8988T (cell line): Measurements from ENCODE around the gene PSENEN.

ENCODE experiments used
- DNase-seq: peaks from one replicate; pipeline ENCODE4 v3.0.0; 2011

The PSENEN gene

GRCh38 chr19:35775298-35776101 is 30.0 kb downstream of the PSENEN start, which contains the start of gene ARHGAP33:
ARHGAP33 (plus strand) TSS chr19:35775564; CDS start chr19:35775659, 95 bp downstream.
- peak; percentile 96 for DNase-seq

- DNase-seq, result no peak
Measured at GRCh38 chr19:35776102-35776788, 30.8 kb downstream of the PSENEN start.

- no peak for DNase-seq
Measured at GRCh38 chr19:35777086-35777841, 31.8 kb downstream of the PSENEN start.

- DNase-seq, result no peak
Measured at GRCh38 chr19:35777961-35778360, 32.5 kb downstream of the PSENEN start.

GRCh38 chr19:35779033-35779432 is 33.6 kb downstream of the PSENEN start:
- DNase-seq, result no peak

- DNase-seq, result no peak
Measured at GRCh38 chr19:35780058-35780457, 34.6 kb downstream of the PSENEN start.

GRCh38 chr19:35780717-35781116 is 35.3 kb downstream of the PSENEN start:
- no peak for DNase-seq

- no peak for DNase-seq
Measured at GRCh38 chr19:35781650-35782049, 36.2 kb downstream of the PSENEN start.

GRCh38 chr19:35782589-35782988 is 37.1 kb downstream of the PSENEN start:
- DNase-seq, result no peak

- DNase-seq, result peak; percentile 62
Measured at GRCh38 chr19:35783469-35784434, 38.3 kb downstream of the PSENEN start.

- DNase-seq, result peak; percentile 27
Measured at GRCh38 chr19:35784503-35785338, 39.3 kb downstream of the PSENEN start.

GRCh38 chr19:35785339-35785627 is 39.8 kb downstream of the PSENEN start:
- DNase-seq, result no peak

- no peak for DNase-seq
Measured at GRCh38 chr19:35786299-35787160, 41.1 kb downstream of the PSENEN start.

- DNase-seq, result no peak
Measured at GRCh38 chr19:35787227-35787799, 41.9 kb downstream of the PSENEN start.

GRCh38 chr19:35788205-35788960 is 42.9 kb downstream of the PSENEN start:
- DNase-seq, result no peak

- DNase-seq, result peak; percentile 56
Measured at GRCh38 chr19:35789195-35789977, 43.9 kb downstream of the PSENEN start.

GRCh38 chr19:35789978-35790944 is 44.8 kb downstream of the PSENEN start:
- DNase-seq, result no peak
